Stimulated activated CD8-positive, alpha-beta memory T cell treated with anti-CD3 and anti-CD28 coated beads, Interleukin-12 subunit alpha, Interleukin-12 subunit beta, amount 100 ng/mL, for 4 hours (primary cell): ENCODE results near the gene ST3GAL2.

Experiments used
- DNase-seq: peaks from one replicate; pipeline ENCODE4 v3.0.0-alpha.2; 2020; ENCODE audit warnings: low read depth

Gene ST3GAL2

GRCh38 chr16:70438969-70439862 lies at the start of gene ST3GAL2:
ST3GAL2 (minus strand) TSS chr16:70439100; CDS start chr16:70398530, 40,570 bp downstream.
- DNase-seq, result peak; percentile 91

DNA sequence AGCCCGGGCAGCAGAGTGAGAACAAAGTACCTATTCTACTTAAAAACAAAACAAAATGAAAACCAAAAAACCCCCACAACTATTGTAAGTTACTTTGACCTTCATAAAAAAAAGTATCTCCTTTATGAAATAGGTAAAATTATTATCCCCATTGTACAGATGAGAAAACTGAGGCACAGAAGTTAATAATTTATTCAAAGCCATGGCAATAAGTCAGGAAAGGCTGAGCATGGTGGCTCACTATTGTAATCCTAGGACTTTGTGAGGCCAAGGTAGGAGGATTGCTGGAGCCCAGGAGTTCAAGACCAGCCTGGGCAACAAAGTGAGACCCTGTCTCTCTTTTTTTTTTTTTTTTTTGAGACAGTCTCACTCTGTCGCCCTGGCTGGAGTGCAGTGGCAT lies 46.0 kb upstream of the ST3GAL2 start:
- DNase-seq, result no peak

DNA sequence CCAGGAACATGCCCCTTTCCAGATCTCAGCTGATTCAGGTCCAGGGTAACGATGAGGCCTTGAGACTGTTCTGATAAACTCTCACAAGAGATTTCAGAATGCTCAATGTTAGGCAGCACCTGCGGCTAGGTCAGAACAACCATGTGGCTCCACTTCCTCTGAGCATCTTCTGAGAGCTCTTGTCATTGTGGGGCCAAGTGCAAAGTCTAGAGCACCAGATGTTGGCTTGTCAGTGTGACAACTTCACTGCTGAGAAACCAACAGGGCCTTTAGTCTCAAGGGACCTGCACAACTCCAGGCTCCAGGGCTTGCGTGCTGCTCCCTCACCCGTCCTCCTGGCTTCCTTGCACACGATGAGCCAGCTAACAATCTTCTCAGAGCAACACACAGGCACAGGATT lies 44.5 kb upstream of the ST3GAL2 start:
- no peak for DNase-seq

DNA sequence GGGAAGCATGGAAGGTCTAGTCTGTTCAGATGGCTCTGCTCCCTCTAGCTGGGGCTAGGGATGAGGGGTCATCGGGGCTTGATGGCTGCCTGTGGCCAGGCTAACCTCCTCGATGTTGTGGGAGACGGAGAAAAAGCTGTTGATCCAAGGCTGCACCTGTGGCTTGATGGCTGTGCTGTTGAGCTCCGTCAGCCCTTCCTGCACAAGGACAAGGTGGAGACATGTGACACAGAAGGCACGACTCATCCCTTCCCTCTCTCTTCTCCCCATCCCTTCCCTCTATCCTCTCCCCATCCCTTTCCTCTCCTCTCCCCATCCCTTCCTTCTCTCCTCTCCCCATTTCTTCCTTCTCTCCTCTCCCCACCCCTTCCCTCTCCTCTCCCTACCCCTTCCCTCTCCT lies 43.7 kb upstream of the ST3GAL2 start:
- no peak for DNase-seq

DNA sequence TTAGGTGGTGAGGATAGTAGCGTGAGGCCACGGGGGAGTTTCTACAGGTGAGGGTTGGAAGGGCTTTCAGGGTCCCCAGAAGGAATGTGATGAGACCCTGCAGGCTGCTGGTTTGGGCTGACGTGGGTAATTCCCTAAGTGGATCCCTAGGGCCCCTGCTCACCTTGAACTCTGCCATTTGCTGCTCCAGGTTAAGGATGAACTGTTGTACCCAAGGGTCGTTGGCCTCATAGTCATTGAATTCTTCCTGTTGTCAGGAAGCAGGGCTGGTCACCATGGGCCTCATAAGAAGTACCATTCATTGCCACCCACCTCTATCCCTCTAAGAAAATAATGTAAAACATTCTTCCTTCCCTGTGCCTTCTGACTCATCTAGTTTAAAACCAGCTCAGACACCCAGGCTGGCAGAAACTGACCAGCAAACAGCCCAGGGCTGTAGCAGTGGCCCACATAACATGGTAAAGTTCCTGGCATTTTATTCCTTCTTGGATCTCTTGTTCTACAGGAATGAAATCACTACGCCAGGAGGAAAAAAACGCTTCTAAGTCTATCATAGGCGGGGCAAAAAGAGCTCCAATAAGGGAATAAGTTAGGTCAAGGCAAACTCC lies 43.1 kb upstream of the ST3GAL2 start:
- DNase-seq, result no peak

DNA sequence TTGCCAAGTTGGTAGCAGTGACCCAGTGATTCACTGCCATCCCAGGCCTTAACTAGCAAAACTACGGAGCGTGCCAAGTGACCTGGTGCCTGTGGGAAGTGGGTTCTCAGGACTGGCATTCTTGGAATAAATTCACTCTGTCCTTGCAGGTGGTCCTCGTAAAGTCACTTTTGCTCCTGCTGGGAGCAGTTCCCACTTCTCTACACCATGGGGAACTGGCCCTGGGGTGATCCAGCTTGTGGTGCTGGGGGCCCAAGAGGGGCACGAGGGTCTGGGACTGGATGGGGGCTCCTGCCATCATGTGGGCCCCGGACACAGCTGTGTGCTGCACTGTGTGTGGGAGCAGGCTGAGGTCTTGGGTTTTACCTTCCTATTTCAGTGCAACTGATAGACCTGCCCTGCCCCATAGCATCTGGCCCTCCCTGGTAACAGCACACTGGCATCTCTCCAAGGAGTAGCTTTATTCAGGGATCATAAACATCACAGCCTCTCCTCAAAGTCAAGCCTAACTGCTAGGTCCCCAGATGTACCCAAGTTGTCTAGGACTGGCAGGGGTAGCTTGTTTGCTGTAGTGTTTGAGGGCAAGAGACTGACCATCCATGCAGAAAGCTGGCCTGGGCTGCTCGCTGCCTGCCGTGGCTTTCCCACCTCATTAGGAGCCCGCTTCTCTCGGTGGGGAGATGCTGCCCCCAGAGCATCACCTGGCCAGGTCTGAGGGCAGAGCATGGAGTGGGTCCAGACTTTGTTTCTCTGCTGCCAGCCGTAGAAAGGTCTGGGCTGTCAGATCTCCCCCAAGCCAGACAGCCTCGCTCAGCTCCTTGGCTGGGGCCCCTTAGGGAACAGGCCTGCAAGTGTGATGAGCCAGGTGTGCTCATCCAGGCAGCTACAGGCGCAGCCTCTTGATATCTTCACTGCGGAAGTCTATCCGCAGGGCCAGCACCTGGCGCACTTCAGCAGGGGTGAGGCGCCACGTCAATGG lies 41.5 kb upstream of the ST3GAL2 start:
- DNase-seq, result no peak

DNA sequence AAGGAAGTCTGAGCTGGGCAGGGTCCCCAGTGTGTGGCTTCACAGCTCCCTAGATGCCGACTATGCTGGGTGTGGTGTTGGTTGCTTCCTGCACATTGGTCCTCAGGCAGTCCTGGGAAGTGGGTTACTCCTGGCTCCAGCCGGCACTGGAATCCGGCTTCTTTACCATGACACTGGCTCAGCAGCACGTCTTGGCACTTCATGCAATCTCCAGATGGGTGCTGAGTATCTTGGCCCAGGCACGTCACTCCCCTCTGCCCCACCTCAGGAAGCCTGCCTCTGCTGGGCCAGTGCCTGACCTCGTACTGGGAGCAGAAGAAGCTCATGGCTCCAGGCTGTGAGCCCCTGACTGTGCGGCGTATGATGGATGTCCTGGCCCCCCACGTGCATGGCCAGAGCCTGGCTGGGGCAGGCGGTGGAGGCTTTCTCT lies 40.0 kb upstream of the ST3GAL2 start:
- DNase-seq, result no peak

DNA sequence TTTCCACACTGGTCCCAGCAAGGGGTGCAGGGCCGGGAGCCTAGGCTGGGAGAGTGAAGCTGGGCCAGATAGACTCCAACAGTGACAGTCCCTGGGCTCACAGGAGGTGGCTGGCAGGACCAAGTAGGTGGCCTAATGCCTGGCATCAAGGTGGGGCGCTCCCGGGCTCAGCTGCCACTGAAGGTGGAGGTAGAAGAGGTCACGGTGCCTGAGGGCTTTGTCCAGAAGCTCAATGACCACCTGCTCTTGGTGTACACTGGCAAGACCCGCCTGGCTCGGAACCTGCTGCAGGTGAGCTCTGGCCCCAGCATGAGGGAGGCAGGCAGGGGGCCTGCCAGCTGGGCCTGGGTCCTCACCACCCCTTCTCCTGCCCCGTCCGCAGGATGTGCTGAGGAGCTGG lies 39.3 kb upstream of the ST3GAL2 start:
- no peak for DNase-seq

DNA sequence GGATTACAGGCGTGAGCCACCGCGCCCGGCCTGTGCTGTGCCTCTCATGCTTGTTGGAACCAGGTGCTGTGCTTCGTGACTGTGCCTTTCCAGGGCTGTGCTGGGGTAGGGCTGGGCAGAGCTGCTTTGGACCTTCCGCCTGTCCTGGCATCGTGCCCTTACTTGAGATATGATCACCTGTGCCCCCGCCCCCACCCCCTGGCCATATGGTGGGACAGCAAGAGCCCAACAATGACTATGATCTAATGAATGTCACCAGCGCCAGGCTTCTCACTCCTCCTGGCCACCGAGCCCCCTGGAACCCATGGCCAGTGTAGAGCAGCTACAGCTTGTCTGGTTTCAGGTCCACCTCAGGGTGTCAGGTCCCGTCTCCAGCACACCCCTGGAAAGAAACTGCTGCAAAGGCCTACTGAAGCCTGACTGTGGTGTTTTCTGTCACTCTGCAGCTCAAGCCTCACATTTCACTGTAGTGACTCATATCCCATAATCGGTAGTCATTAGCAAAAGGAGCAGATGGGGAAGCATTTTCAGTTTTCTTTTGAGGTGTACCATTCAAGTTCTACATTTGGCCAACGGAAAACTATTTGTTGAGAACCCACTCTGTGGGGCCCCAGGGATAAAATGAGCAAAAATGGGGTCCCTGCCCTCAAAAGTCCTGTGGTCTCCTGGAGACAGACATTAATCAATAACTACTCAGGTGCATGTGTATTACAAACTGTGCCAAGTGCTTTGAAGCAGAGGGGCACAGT lies 37.5 kb upstream of the ST3GAL2 start:
- no peak for DNase-seq

- DNase-seq, result no peak
These were observed 36.4 kb upstream of the ST3GAL2 start for GRCh38 chr16:70475054-70475871.

DNA sequence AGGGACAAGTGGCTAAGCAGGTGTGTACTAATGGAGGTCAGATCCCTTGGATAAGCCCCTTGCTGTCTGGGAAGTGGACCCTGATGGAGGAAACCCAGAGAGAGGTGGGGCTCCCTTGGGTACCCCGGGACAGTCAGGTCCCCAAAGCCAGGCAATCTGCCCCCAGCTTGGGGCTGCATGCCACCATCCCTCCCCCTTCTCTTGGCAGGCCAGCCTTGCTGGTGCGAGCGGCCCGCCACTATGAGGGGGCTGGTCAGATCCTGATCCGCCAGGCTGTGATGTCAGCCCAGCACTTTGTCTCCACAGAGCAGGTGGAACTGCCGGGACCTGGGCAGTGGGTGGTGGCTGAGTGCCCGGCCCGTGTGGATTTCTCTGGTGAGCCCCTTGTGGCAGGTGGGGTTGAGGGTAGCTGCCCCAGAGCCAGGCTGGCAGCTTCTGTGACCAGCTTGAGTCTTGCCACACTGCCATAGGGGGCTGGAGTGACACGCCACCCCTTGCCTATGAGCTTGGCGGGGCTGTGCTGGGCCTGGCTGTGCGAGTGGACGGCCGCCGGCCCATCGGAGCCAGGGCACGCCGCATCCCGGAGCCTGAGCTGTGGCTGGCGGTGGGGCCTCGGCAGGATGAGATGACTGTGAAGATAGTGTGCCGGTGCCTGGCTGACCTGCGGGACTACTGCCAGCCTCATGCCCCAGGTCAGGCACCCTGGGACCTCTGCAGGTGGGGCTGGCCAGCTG lies 35.6 kb upstream of the ST3GAL2 start:
- DNase-seq, result no peak

GRCh38 chr16:70473446-70474319 lies 34.8 kb upstream of the ST3GAL2 start:
- DNase-seq, result no peak

GRCh38 chr16:70472786-70473433 lies 34.0 kb upstream of the ST3GAL2 start:
- DNase-seq, result no peak

DNA sequence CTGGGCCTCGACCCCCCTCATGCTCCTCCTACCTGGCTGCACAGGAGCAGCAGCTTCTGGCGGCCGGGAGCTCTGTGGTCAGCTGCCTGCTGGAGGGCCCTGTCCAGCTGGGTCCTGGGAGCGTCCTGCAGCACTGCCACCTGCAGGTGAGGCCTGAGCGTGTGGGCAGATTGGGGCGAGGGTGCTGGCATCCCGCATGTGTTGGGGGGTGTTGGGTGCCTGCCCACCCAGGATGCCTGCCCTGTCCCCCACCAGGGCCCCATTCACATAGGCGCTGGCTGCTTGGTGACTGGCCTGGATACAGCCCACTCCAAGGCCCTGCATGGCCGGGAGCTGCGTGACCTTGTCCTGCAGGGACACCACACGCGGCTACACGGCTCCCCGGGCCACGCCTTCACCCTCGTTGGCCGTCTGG lies 32.0 kb upstream of the ST3GAL2 start:
- no peak for DNase-seq

DNA sequence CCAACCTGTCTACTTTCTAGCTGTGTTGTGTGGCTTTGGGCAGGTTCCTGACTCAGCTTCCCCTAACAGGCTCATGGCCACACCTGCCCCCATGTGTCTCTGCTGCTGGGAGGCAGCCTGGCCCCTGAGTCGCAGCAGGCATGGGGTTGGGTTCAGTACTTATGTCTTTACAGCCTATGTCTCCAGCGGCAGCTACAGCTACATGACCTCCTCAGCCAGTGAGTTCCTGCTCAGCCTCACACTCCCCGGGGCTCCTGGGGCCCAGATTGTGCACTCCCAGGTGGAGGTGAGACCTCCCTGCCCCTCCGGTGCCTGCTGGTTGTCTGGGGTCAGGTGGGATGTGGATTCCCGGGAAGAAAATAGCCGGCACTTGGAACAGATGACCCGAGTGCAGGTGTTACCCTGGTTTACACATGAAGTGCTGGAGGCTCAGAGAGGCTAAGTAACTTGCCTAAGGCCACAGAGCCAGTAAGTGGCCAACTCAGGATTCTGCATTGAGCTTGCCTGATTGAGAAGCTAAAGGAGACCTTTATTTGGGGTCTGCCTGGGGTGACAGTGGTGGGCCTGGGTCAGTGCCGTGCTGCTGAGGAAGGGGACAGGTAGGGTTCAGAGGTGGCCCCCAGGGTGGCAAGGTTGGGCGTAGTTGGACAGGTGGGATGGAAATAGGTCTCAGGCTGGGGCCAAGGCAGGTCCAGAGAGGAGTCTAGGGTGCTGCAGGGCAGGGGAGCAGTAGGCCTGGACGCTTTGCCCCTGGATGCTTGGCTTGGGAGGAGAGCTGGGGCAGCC lies 31.4 kb upstream of the ST3GAL2 start:
- no peak for DNase-seq

- no peak for DNase-seq
These were observed 30.1 kb upstream of the ST3GAL2 start for GRCh38 chr16:70468776-70469525.

DNA sequence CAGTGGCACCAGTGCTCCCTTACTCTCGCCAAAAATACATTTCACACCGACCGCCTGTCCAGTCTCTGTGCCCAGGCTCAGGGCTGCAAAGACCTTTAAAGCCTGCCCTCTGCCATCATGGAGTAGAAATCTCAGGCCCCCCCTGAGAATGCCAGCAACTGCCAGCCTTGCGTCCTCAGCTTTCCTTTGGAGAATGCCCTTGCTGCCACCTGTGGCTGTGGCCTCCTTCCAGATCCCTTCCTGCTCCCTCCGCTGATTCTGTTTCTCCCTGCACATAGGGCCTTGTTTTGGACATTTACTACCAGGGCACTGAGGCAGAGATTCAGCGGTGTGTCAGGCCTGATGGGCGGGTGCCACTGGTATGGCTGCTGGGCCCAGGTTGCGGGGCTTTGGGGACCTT lies 28.7 kb upstream of the ST3GAL2 start:
- DNase-seq, result no peak
